DND-41 (cell line): ENCODE results near the gene DYNLT1.

Experiments
- ATAC-seq: fragments of 200-7000 bp; cut with Tn5 transposase; 3 replicates; pipeline ENCODE4 v1.9.1; 2021; ENCODE audit warnings: low read depth; ENCODE audit not compliant: insufficient read depth
- DNase-seq: peaks from one replicate; pipeline ENCODE4 v3.0.0-alpha.2; 2020
- H2AFZ ChIP-seq: 2 replicates; pipeline ENCODE4 v1.6.0; 2012; ENCODE audit warnings: low read depth, low read length
- H3K27ac ChIP-seq: 2 replicates; pipeline ENCODE4 v1.5.1; 2012; ENCODE audit warnings: low read length, inconsistent platforms
- H3K27me3 ChIP-seq: fragments of 200-600 bp; sonication (generic); 2 replicates; pipeline ENCODE4 v1.6.0; 2012; ENCODE audit warnings: low read length, mild to moderate bottlenecking, inconsistent platforms; ENCODE audit not compliant: insufficient read depth, poor library complexity
- H3K36me3 ChIP-seq: 2 replicates; pipeline ENCODE4 v1.5.1; 2012; ENCODE audit warnings: low read length, inconsistent platforms; ENCODE audit not compliant: insufficient read depth
- H3K4me1 ChIP-seq: 2 replicates; pipeline ENCODE4 v1.5.1; 2012; ENCODE audit warnings: mild to moderate bottlenecking, low read length; ENCODE audit not compliant: insufficient read depth
- H3K4me2 ChIP-seq: 2 replicates; pipeline ENCODE4 v1.6.0; 2012; ENCODE audit warnings: mild to moderate bottlenecking, moderate library complexity, low read length, inconsistent platforms; ENCODE audit not compliant: insufficient read depth
- H3K4me3 ChIP-seq, 2 experiments: fragments of 200-600 bp in 1 of 2; shearing (Covaris generic) in 1 of 2; 2 replicates each; pipeline ENCODE4 v1.5.1; 2012 to 2016; ENCODE audit warnings: inconsistent platforms in 2 of 2, low read length in 2 of 2, mild to moderate bottlenecking in 2 of 2, low read depth in 1 of 2, moderate library complexity in 1 of 2
- H3K79me2 ChIP-seq: 2 replicates; pipeline ENCODE4 v1.6.0; 2012; ENCODE audit warnings: low read length, inconsistent platforms; ENCODE audit not compliant: insufficient read depth
- H3K9ac ChIP-seq: 2 replicates; pipeline ENCODE4 v1.6.0; 2012; ENCODE audit warnings: low read depth, mild to moderate bottlenecking, inconsistent platforms, low read length, moderate library complexity
- H3K9me3 ChIP-seq: 2 replicates; pipeline ENCODE4 v1.5.1; 2012; ENCODE audit warnings: low read length, moderate library complexity, mild to moderate bottlenecking, inconsistent platforms; ENCODE audit not compliant: insufficient read depth, severe bottlenecking
- H4K20me1 ChIP-seq: 2 replicates; pipeline ENCODE4 v1.6.0; 2012; ENCODE audit warnings: low read length; ENCODE audit not compliant: insufficient read depth
- EZH2 ChIP-seq: IDR thresholded peaks from 3 replicates; pipeline ENCODE4 v1.6.1; 2012; ENCODE audit warnings: borderline replicate concordance, low read depth, mild to moderate bottlenecking, moderate library complexity, low read length, inconsistent platforms; ENCODE audit not compliant: severe bottlenecking
- TF ChIP-seq, protein P1 (sequence below): IDR thresholded peaks from 2 replicates; pipeline ENCODE4 v1.5.1; 2012; ENCODE audit warnings: borderline replicate concordance, low read length, moderate library complexity, mild to moderate bottlenecking; ENCODE audit not compliant: poor library complexity, severe bottlenecking; ENCODE audit errors: extremely low read depth

The DYNLT1 gene

DNA sequence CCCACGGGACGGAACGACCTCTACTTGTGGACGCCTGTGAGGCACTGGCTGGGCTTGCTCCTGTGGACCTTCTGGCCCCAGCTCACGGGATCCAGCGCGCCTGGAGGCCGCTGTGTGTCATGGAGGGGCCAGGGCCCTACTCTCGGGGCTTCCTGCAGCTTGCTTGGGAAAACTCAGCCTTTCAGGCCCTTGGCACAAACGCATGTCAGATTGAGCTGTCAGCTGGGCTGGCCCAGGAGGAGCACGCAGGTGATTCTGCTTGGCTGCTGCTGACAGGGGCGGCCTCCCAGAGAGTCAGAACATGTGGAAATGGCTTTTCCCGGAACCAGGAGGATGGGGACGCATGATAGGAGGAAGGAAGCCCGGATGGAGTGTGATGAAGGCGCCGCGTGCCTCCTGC is 44.9 kb downstream of the DYNLT1 start:
- Histone ChIP-seq H3K36me3 (peaks cover 73% of the 10 kb centered on the region), H3K4me3 (no peak overlapping the region), H3K4me2 (no peak overlapping the region), H3K27ac (no peak overlapping the region), H3K79me2 (no peaks in the 10 kb centered on the region), H3K4me1 (no peaks in the 10 kb centered on the region), H3K27me3 (no peaks in the 10 kb centered on the region), H3K9ac (no peak overlapping the region), H4K20me1 (peaks cover 7% of the 10 kb centered on the region; the same call in 1 of the 2 replicates), H2AFZ (no peak overlapping the region), H3K9me3 (no peaks in the 10 kb centered on the region)
- DNase-seq (no peak), ATAC-seq (no peak)
- no peak for TF ChIP-seq EZH2
- TF ChIP-seq, protein P1, sequence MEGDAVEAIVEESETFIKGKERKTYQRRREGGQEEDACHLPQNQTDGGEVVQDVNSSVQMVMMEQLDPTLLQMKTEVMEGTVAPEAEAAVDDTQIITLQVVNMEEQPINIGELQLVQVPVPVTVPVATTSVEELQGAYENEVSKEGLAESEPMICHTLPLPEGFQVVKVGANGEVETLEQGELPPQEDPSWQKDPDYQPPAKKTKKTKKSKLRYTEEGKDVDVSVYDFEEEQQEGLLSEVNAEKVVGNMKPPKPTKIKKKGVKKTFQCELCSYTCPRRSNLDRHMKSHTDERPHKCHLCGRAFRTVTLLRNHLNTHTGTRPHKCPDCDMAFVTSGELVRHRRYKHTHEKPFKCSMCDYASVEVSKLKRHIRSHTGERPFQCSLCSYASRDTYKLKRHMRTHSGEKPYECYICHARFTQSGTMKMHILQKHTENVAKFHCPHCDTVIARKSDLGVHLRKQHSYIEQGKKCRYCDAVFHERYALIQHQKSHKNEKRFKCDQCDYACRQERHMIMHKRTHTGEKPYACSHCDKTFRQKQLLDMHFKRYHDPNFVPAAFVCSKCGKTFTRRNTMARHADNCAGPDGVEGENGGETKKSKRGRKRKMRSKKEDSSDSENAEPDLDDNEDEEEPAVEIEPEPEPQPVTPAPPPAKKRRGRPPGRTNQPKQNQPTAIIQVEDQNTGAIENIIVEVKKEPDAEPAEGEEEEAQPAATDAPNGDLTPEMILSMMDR = no peak

GRCh38 chr6:158597565-158597964 is 47.0 kb downstream of the DYNLT1 start:
- H3K27ac ChIP-seq = no peak overlapping the region
- TF ChIP-seq, protein P1 = no peak
- H3K79me2 ChIP-seq = no peaks in the 10 kb centered on the region

GRCh38 chr6:158596861-158597260 is 47.7 kb downstream of the DYNLT1 start:
- no peaks in the 10 kb centered on the region for H3K27me3 ChIP-seq
- H4K20me1 ChIP-seq = peaks cover 3% of the 10 kb centered on the region; the same call in 1 of the 2 replicates
- peak; percentile 54; the same call in 1 of the 3 replicates for ATAC-seq
- no peak overlapping the region for H3K4me3 ChIP-seq
- H3K4me1 ChIP-seq = no peaks in the 10 kb centered on the region
- TF ChIP-seq EZH2 = no peak
- H3K79me2 ChIP-seq = no peaks in the 10 kb centered on the region
- DNase-seq = no peak
- H3K27ac ChIP-seq = no peak overlapping the region
- H3K9ac ChIP-seq = no peak overlapping the region
- H3K4me2 ChIP-seq = no peak overlapping the region
- H2AFZ ChIP-seq = no peak overlapping the region
- peaks cover 82% of the 10 kb centered on the region for H3K36me3 ChIP-seq
- no peaks in the 10 kb centered on the region for H3K9me3 ChIP-seq

More at GRCh38 chr6:158597565-158597964, 47.0 kb downstream of the DYNLT1 start:
- Histone ChIP-seq H3K27me3 (no peaks in the 10 kb centered on the region), H3K4me2 (no peak overlapping the region), H3K4me3 (no peak overlapping the region), H4K20me1 (peaks cover 3% of the 10 kb centered on the region; the same call in 1 of the 2 replicates), H2AFZ (no peak overlapping the region), H3K9me3 (no peaks in the 10 kb centered on the region), H3K4me1 (no peaks in the 10 kb centered on the region), H3K9ac (no peak overlapping the region), H3K36me3 (peaks cover 82% of the 10 kb centered on the region)
- DNase-seq (no peak), ATAC-seq (no peak)

DNA sequence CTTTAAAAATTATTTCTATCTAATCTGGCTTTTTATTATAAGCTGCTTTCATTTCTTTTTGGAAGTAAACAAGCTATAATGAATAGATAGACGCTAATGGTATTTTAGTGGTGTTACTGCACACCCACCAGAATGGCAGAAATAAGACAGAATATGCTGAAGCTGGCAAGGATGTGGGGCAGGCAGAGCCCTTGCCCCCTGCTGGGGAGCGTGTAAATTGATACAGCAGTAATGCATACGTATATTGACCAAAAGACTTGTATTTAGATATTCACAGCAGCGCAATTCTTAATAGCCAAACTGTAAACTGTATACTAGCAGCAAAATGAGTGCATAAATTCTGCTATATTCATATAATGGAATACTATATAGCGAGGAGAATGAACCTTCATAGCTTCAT is 49.3 kb downstream of the DYNLT1 start:
- Histone ChIP-seq H3K27me3 (no peaks in the 10 kb centered on the region), H2AFZ (no peak overlapping the region), H3K4me1 (no peaks in the 10 kb centered on the region), H3K9ac (no peak overlapping the region), H3K27ac (no peak overlapping the region), H3K4me2 (no peak overlapping the region), H3K36me3 (peaks cover 88% of the 10 kb centered on the region), H3K4me3 (no peak overlapping the region), H3K9me3 (no peaks in the 10 kb centered on the region), H4K20me1 (peaks cover 3% of the 10 kb centered on the region; the same call in 1 of the 2 replicates), H3K79me2 (no peaks in the 10 kb centered on the region)
- DNase-seq = peak; percentile 14
- no peak for TF ChIP-seq EZH2
- TF ChIP-seq, protein P1 = peak; percentile 47
- ATAC-seq = peak; percentile 79
